Mammary epithelial cell (primary cell): ENCODE data around the gene NHERF1.

Experiments
- EZH2 ChIP-seq: IDR thresholded peaks from 2 replicates; pipeline ENCODE4 v1.6.1; 2012; ENCODE audit warnings: low read length, inconsistent platforms, borderline replicate concordance
- TF ChIP-seq, protein P1 (sequence below), 2 donors: IDR thresholded peaks in 1 of 2; conservative IDR thresholded peaks in 1 of 2; 2 replicates each; pipeline ENCODE4 v1.5.1; 2011 to 2012; ENCODE audit warnings: inconsistent platforms in 2 of 2, low read length in 2 of 2, mild to moderate bottlenecking in 2 of 2, control low read depth in 1 of 2, low read depth in 1 of 2; ENCODE audit not compliant: insufficient read depth in 1 of 2; ENCODE audit errors: extremely low read depth in 1 of 2

DNA sequence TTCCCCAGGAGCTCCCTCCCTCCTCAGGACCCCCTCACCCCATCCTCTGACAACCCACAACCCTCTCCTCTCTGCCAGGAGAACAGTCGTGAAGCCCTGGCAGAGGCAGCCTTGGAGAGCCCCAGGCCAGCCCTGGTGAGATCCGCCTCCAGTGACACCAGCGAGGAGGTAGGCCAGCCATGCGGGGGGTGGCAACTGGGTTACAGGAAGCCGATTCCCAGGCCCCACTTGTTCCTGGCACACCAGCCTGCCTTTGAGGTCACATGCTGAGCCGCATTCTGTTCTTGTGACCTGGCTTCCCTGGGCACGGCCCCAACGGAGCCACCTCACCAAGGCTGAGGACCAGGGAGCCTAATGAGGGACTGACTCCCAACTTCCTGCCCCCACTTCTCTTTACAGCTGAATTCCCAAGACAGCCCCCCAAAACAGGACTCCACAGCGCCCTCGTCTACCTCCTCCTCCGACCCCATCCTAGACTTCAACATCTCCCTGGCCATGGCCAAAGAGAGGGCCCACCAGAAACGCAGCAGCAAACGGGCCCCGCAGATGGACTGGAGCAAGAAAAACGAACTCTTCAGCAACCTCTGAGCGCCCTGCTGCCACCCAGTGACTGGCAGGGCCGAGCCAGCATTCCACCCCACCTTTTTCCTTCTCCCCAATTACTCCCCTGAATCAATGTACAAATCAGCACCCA is 19.8 kb downstream of the NHERF1 start:
- TF ChIP-seq, protein P1, sequence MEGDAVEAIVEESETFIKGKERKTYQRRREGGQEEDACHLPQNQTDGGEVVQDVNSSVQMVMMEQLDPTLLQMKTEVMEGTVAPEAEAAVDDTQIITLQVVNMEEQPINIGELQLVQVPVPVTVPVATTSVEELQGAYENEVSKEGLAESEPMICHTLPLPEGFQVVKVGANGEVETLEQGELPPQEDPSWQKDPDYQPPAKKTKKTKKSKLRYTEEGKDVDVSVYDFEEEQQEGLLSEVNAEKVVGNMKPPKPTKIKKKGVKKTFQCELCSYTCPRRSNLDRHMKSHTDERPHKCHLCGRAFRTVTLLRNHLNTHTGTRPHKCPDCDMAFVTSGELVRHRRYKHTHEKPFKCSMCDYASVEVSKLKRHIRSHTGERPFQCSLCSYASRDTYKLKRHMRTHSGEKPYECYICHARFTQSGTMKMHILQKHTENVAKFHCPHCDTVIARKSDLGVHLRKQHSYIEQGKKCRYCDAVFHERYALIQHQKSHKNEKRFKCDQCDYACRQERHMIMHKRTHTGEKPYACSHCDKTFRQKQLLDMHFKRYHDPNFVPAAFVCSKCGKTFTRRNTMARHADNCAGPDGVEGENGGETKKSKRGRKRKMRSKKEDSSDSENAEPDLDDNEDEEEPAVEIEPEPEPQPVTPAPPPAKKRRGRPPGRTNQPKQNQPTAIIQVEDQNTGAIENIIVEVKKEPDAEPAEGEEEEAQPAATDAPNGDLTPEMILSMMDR (conservative IDR thresholded peaks at IDR 0.05 in 1 of 2, IDR thresholded peaks at IDR 0.05 in 1 of 2; ENCODE audit: extremely low read depth in 1 of 2, insufficient read depth in 1 of 2, low read depth in 1 of 2, low read length in 2 of 2) = no peak
- TF ChIP-seq EZH2 = no peak
